SK-N-SH treated with all-trans-retinoic acid at 6 μM for 48 hours (cell line): Measurements from ENCODE around the gene CLN6.
"Not testable (repeated sequence)": the region's sequence is repeated elsewhere in the genome, so short reads cannot be mapped to it uniquely, and the experiment has no call there.

Experiments used
- ATAC-seq: fragments of 200-7000 bp; cut with Tn5 transposase; 3 replicates; pipeline ENCODE4 v1.9.1; 2020; ENCODE audit warnings: mild to moderate bottlenecking, moderate library complexity
- ARNTL ChIP-seq: fragments of 450-650 bp; formaldehyde crosslinking; IDR thresholded peaks from 2 replicates; pipeline ENCODE4 v1.5.0; 2020; ENCODE audit warnings: low read depth, mild to moderate bottlenecking, moderate library complexity, borderline replicate concordance
- BACH2 ChIP-seq: fragments of 250-450 bp; sonication (Bioruptor Pico); IDR thresholded peaks from 2 replicates; pipeline ENCODE4 v1.9.0; 2021; ENCODE audit warnings: mild to moderate bottlenecking, borderline replicate concordance
- CREB5 ChIP-seq: fragments of 250-450 bp; sonication (Bioruptor Pico); IDR thresholded peaks from 2 replicates; pipeline ENCODE4 v1.5.1; 2020; ENCODE audit warnings: low read depth, mild to moderate bottlenecking, moderate library complexity
- CSDC2 ChIP-seq: fragments of 250-450 bp; sonication (Bioruptor Pico); IDR thresholded peaks from 2 replicates; pipeline ENCODE4 v1.5.0; 2020; ENCODE audit warnings: mild to moderate bottlenecking, moderate library complexity
- CSRNP3 ChIP-seq: fragments of 250-450 bp; sonication (Bioruptor Pico); IDR thresholded peaks from 2 replicates; pipeline ENCODE4 v1.5.1; 2021; ENCODE audit warnings: mild to moderate bottlenecking, moderate library complexity
- ESRRG ChIP-seq: fragments of 250-450 bp; sonication (Bioruptor Pico); IDR thresholded peaks from 2 replicates; pipeline ENCODE4 v1.6.1; 2021; ENCODE audit warnings: mild to moderate bottlenecking
- GLIS3 ChIP-seq: fragments of 250-450 bp; sonication (Bioruptor Pico); IDR thresholded peaks from 2 replicates; pipeline ENCODE4 v1.5.0; 2020; ENCODE audit warnings: mild to moderate bottlenecking, moderate library complexity
- ISL1 ChIP-seq: fragments of 250-450 bp; sonication (Bioruptor Pico); IDR thresholded peaks from 2 replicates; pipeline ENCODE4 v2.1.2; 2022; ENCODE audit warnings: mild to moderate bottlenecking, moderate library complexity
- PATZ1 ChIP-seq: fragments of 250-450 bp; sonication (Bioruptor Pico); IDR thresholded peaks from 2 replicates; pipeline ENCODE4 v1.8.0; 2020; ENCODE audit warnings: mild to moderate bottlenecking, moderate library complexity, borderline replicate concordance
- POU6F1 ChIP-seq: fragments of 250-450 bp; sonication (Bioruptor Pico); IDR thresholded peaks from 2 replicates; pipeline ENCODE4 v1.8.0; 2021; ENCODE audit warnings: low read depth, mild to moderate bottlenecking, moderate library complexity, borderline replicate concordance
- RARB ChIP-seq: fragments of 250-450 bp; sonication (Bioruptor Pico); IDR thresholded peaks from 2 replicates; pipeline ENCODE4 v1.8.0; 2021; ENCODE audit warnings: mild to moderate bottlenecking, moderate library complexity
- SNAI2 ChIP-seq: fragments of 250-450 bp; sonication (Bioruptor Pico); IDR thresholded peaks from 2 replicates; pipeline ENCODE4 v1.5.0; 2020; ENCODE audit warnings: mild to moderate bottlenecking, moderate library complexity
- TCF4 ChIP-seq: fragments of 250-450 bp; sonication (Bioruptor Pico); IDR thresholded peaks from 2 replicates; pipeline ENCODE4 v1.8.0; 2021; ENCODE audit warnings: mild to moderate bottlenecking, moderate library complexity, borderline replicate concordance
- TOX ChIP-seq: fragments of 250-450 bp; sonication (Bioruptor Pico); IDR thresholded peaks from 2 replicates; pipeline ENCODE4 v1.8.0; 2021; ENCODE audit warnings: mild to moderate bottlenecking, moderate library complexity, borderline replicate concordance
- ZC3H10 ChIP-seq: fragments of 250-450 bp; sonication (Bioruptor Pico); IDR thresholded peaks from 2 replicates; pipeline ENCODE4 v1.5.1; 2021; ENCODE audit warnings: mild to moderate bottlenecking, moderate library complexity
- ZFP3 ChIP-seq: fragments of 250-450 bp; sonication (Bioruptor Pico); IDR thresholded peaks from 2 replicates; pipeline ENCODE4 v1.5.0; 2020; ENCODE audit warnings: mild to moderate bottlenecking, moderate library complexity
- ZFP30 ChIP-seq: fragments of 450-650 bp; formaldehyde crosslinking; IDR thresholded peaks from 2 replicates; pipeline ENCODE4 v1.5.0; 2022; ENCODE audit warnings: mild to moderate bottlenecking, moderate library complexity
- ZNF565 ChIP-seq: fragments of 450-650 bp; formaldehyde crosslinking; conservative IDR thresholded peaks from 2 replicates; pipeline ENCODE4 v1.5.0; 2020; ENCODE audit warnings: low read depth, mild to moderate bottlenecking, moderate library complexity
- ZNF70 ChIP-seq: fragments of 450-650 bp; formaldehyde crosslinking; IDR thresholded peaks from 2 replicates; pipeline ENCODE4 v1.5.0; 2020; ENCODE audit warnings: mild to moderate bottlenecking, moderate library complexity
- ZNF8 ChIP-seq: fragments of 450-650 bp; formaldehyde crosslinking; IDR thresholded peaks from 2 replicates; pipeline ENCODE4 v1.5.0; 2020; ENCODE audit warnings: mild to moderate bottlenecking, moderate library complexity

Gene CLN6

GRCh38 chr15:68228971-68229385 lies 550 bp downstream of the CLN6 start (continued):
- TF ChIP-seq ZNF565 (CRISPR knock-in tag), result no peak
- no peak for TF ChIP-seq CSDC2 (CRISPR knock-in tag)
- no peak for TF ChIP-seq ZFP3 (CRISPR knock-in tag)
- no peak for TF ChIP-seq CSRNP3 (CRISPR knock-in tag)

GRCh38 chr15:68228143-68228970 lies 1.2 kb downstream of the CLN6 start:
- peak; percentile 8 for ATAC-seq
- no peak for TF ChIP-seq RARB (CRISPR knock-in tag)
- TF ChIP-seq ESRRG, result no peak
- no peak for TF ChIP-seq ZNF8 (CRISPR knock-in tag)

GRCh38 chr15:68227643-68228142 lies 1.8 kb downstream of the CLN6 start:
- no peak for ATAC-seq
- TF ChIP-seq ZC3H10 (CRISPR knock-in tag) (no peak), TOX (CRISPR knock-in tag) (no peak), ZNF8 (CRISPR knock-in tag) (no peak), ESRRG (no peak), ZNF565 (CRISPR knock-in tag) (no peak), ZFP30 (no peak), GLIS3 (CRISPR knock-in tag) (no peak), RARB (CRISPR knock-in tag) (no peak), POU6F1 (CRISPR knock-in tag) (no peak), BACH2 (CRISPR knock-in tag) (no peak), ZFP3 (CRISPR knock-in tag) (no peak), CSDC2 (CRISPR knock-in tag) (no peak), CREB5 (CRISPR knock-in tag) (no peak), CSRNP3 (CRISPR knock-in tag) (no peak), ZNF70 (CRISPR knock-in tag) (no peak), TCF4 (CRISPR knock-in tag) (no peak), ISL1 (CRISPR knock-in tag) (no peak), PATZ1 (CRISPR knock-in tag) (no peak), ARNTL (CRISPR knock-in tag) (no peak), SNAI2 (CRISPR knock-in tag) (no peak)

- not testable (repeated sequence) for ATAC-seq
Observed at GRCh38 chr15:68225442-68225841, 4.1 kb downstream of the CLN6 start.
